ENCODE results near the gene PNPLA7.
"Not testable (repeated sequence)": the region's sequence is repeated elsewhere in the genome, so short reads cannot be mapped to it uniquely, and the experiment has no call there.

PNPLA7 gene

DNA sequence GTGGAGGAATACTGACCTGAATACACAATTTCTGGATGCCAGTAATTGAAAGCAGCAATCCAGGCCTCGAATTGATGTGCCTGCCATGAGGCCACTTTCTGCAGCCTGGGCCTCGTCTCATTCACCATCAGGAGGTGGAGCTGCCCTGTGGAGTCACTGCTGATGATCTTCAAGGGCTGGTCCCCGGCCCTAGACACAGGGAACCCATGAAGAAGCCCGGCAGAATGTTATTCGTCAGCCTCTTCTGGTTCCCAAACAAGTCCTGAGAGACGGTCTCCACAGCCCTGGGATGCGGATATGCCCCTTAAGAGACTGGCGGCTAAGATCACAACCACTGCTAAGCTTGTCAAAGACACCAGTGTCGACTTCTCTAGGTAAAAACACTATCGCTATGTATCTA is 24.0 kb upstream of the PNPLA7 start:
- no peak for DNase-seq

- DNase-seq, result no peak
These were observed 20.4 kb upstream of the PNPLA7 start for GRCh38 chr9:137570566-137570965.

- DNase-seq, result no peak
These were observed 19.5 kb upstream of the PNPLA7 start for GRCh38 chr9:137569609-137570203.

DNA sequence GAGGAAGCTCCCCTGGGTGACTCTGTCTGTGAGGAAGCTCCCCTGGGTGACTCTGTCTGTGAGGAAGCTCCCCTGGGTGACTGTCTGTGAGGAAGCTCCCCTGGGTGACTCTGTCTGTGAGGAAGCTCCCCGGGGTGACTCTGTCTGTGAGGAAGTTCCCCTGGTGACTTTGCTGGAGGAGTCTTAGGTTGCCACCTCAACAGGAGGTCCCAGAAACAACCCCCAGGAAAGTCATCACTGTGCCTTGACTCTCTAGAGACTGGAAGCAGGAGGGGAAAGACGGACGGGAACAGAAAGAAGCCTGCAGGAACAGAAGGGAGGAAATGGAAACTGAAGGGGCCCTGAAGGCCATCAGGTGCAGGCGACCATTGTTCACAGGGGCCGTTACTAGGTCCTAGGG is 18.2 kb upstream of the PNPLA7 start:
- not testable (repeated sequence) for DNase-seq

DNA sequence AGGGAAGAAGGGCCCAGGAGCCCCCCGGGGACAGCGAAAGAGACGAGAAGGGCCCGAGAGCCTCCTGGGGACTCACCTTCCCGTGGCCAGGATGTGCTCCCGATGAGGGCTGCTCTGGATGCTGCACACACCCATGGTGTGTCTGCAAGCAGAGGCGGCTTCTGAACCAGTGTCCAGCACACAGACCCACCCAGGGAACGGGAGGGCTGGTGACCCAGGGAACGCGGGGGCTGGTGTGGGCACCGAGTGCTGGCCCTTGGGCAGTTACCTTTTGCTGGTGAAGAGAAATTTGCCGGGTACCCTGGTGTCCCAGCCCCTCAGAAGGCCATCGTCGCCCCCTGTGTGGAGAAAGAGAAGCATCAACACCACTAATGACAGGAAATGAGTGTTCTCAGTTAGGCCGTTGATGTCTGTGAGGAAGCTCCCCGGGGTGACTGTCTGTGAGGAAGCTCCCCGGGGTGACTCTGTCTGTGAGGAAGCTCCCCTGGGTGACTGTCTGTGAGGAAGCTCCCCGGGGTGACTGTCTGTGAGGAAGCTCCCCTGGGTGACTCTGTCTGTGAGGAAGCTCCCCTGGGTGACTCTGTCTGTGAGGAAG is 14.7 kb upstream of the PNPLA7 start:
- DNase-seq, result no peak

- no peak for DNase-seq
These were observed 13.9 kb upstream of the PNPLA7 start for GRCh38 chr9:137564134-137564533.

GRCh38 chr9:137558127-137558526 is 7.9 kb upstream of the PNPLA7 start:
- no peak for DNase-seq

- DNase-seq, result no peak
These were observed 6.1 kb upstream of the PNPLA7 start for GRCh38 chr9:137556069-137556838.

DNA sequence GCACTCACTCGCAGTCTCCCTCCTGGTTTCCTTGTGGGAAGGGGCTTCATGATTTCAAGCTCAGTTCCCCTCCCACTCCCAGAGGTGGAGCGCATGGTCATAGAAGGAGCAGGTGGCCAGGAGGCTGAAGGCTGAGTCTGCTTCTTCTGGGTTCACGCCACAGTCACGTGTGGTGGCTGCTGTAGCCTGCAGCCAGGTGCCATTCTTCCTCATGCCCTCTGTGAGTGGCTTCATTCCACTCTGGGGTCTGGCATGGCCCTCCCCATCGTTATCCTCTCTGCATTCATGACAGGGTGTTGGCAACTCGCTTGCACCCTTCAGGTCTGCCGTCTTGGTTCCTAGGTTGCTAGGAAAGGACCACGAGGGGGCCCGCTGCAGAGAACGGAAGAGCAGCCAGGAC is 5.0 kb upstream of the PNPLA7 start:
- DNase-seq, result no peak

DNA sequence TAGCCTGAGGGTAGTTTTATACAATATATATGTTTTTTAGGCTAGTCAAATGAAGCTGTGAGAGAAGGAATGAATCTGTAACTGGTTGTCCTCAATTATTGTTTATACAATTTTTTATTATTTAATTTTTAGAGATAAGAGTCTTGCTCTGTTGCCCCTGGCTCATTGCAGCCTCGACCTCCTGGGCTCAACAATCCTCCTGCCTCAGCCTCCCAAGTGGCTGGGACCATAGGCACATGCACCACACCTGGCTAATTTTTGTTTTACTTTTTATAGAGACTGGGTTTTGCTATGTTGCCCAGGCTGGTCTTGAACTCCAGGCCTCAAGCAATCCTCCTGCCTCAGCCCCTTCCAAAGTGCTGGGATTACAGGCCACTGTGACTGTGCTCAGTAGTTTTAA is 4.1 kb upstream of the PNPLA7 start:
- DNase-seq, result no peak

DNA sequence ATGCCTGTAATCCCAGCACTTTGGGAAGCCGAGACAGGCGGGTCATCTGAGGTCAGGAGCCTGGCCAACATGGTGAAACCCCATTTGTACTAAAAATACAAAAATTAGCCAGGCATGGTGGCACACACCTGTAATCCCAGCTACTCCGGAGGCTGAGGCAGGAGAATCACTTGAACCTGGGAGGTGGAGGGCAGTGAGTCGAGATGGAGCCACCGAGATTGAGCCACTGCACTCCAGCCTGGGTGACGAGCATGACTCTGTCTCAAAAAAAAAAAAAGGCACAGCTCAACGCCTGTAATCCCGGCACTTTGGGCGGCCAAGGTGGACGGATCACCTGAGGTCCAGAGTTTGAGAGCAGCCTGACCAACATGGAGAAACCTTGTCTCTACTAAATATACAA is 3.5 kb upstream of the PNPLA7 start:
- DNase-seq, result not testable (repeated sequence)

DNA sequence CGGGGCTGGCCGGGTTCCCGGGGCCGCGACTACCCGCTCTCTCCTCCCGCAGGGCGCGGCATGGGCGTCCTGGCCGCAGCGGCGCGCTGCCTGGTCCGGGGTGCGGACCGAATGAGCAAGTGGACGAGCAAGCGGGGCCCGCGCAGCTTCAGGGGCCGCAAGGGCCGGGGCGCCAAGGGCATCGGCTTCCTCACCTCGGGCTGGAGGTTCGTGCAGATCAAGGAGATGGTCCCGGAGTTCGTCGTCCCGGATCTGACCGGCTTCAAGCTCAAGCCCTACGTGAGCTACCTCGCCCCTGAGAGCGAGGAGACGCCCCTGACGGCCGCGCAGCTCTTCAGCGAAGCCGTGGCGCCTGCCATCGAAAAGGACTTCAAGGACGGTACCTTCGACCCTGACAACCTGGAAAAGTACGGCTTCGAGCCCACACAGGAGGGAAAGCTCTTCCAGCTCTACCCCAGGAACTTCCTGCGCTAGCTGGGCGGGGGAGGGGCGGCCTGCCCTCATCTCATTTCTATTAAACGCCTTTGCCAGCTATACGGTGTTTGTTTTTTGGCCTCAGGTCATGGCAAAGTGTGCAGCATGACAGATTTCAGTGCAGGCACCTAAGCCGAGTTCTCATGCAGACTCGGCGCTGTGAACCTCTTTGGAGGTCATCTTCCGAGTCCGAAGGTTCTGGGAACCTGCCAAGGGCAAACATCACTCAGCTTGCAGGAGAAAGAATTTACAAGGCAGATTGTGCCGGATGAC is 2.0 kb upstream of the PNPLA7 start:
- peak; percentile 38 for DNase-seq

GRCh38 chr9:137551264-137552021 is 1.2 kb upstream of the PNPLA7 start, which contains the start of gene MRPL41:
TSS of gene MRPL41 (plus strand) at chr9:137551879. CDS start at chr9:137552082, 203 bp downstream.
- peak; percentile 92 for DNase-seq

DNA sequence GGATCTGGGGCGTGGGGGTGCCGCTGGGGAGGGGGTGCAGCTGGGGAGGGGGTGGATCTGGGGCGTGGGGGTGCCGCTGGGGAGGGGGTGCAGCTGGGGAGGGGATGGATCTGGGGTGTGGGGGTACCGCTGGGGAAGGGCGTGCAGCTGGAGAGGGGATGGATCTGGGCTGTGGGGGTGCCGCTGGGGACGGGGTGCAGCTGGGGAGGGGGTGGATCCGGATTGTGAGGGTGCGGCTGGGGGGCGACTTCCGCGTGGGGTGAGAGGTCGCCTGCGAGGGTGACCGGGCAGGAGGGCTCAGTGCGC is 709 bp upstream of the PNPLA7 start:
- DNase-seq, result not testable (repeated sequence)

DNA sequence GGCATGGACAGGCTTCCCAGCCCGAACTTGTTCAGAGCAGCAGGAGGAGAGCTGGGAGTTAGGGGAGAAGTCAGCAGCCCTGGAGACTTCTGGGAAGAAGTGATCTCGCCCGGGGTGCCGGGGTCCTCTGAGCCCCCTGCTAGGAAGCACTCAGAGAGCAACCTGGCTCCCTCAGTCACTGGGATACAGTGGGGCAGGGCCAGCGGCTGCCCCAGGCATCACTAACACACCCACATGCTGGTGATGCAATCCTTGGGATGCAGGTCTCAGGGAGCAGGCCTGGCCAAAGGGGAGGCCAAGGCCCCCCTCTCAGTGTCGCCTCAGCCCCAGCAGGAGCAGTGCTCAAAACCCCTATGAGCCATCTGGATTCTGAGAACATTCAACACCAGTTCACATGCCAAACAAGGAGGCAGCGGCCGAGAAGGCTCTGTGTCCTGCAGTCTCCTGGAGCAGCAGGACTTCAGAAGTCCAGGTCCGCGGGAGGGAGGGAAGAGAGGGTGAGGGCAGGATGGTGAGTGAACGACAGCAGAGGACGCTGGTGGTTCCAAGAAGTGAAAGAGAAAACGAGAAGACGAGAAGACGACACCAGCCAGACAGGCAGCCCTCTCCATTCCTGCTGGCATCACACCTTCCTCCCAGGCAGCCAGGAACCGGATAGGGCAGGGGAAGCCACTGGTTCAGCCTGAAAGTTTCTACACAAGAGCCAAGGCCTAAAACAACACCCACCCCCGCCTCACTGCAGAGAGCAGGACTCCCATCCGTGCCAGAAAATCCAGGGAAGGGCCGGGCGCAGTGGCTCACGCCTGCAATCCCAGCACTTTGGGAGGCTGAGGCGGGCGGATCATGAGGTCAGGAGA is 2.3 kb downstream of the PNPLA7 start:
- DNase-seq, result no peak

GRCh38 chr9:137545123-137545522 is 5.1 kb downstream of the PNPLA7 start:
- DNase-seq, result no peak

GRCh38 chr9:137544176-137544760 is 5.9 kb downstream of the PNPLA7 start:
- no peak for DNase-seq

DNA sequence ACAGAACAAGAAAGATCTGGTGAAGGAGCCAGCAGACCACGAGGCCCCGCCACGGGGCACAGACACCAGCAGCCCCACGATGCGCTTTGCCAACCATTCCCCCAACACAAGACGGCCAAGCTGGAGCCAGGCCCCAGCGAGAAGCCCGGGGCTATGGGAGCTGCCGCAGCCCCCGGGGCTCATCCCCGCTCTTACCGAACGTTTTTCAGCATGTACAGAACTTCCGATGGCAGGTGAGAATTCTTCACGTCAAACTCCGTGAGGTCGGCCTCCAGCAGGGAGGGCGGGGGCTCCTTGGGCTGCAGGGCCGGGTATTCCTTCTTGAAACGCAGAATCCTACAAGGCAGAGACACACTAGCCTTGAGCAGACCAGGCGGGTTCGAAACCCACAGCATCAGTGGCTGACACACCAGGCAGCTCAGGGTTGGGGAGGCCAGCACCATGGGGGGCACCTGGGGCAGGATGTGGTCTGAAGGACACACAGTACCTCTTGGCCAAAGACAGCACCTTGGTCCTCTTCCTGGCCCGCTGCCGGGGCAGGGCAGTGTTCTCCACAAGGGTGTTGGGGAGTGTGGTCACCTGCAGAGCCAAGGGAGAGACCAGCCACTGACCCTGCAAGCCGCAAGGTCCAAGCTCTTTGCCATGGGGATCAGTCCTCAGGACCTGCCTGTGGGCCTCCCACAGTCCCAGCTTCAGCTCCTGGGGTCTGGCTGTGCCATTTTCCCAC is 6.8 kb downstream of the PNPLA7 start:
- no peak for DNase-seq

GRCh38 chr9:137542486-137542885 is 7.7 kb downstream of the PNPLA7 start:
- no peak for DNase-seq

DNA sequence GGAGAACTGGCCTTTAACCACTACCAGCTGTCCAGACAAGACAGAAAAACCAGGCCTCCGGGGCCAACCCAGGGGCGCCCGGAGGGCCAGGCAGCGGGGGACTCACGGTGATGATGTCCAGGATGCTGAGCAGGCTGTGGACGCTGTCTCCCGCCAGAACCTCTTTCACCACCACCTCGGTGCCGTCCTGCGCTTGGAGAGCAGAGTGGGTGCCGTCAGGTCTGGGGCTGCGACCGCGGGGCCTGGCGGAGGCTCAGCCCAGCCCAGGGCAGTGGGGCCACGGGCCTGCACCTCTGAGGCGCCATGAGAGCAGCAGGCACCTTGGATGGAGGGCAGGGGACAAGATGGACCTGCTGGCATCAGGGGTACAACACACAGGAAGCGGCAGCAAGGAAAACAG is 9.7 kb downstream of the PNPLA7 start:
- no peak for DNase-seq

DNA sequence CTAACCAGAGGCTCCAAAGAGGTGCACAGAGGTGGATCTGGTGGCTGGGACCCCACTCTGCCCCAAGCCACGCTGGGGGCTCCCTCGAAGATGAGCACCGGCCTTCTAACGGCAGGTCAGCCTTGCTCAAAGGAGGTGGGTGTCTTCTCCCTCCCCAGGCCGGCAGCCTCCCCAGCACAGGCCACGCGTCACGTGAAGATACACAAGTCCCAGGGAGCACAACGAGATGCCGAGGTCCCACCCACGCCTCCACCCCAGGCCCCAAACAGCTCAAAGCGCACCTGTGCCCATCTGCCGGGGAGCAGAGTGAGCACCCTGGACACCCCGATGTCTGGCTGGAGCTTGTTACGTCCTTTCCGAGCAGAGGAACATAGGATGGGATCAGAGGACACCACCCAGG is 12.1 kb downstream of the PNPLA7 start:
- DNase-seq, result no peak

Data from activated naive CD4-positive, alpha-beta T cell treated with anti-CD3 and anti-CD28 coated beads, Interleukin-2, amount 50 U/mL, for 16 hours (primary cell).